GM12878 (cell line): ENCODE data around the gene SLC39A11. TPM values are rescaled to one million over a fixed set of nuclear protein-coding genes. Genes with fewer than 3 reads are reported as not detected.
"Not testable (repeated sequence)": the region's sequence is repeated elsewhere in the genome, so short reads cannot be mapped to it uniquely, and the experiment has no call there.

Experiments
- ATAC-seq: fragments of 200-7000 bp; cut with Tn5 transposase; 3 replicates; pipeline ENCODE4 v1.9.1; 2020; ENCODE audit warnings: mild to moderate bottlenecking, moderate library complexity
- BruUV-seq: library from RNA; stranded (reverse); fragments of 400-500 nt; replicated peaks from 2 replicates; lab custom pipeline; 2021; lab: Mats Ljungman, UMichigan
- CTCF ChIA-PET: fragments of 300-600 bp; sonication (Branson Sonifier 250); formaldehyde crosslinking; extraction: SDS; loops from one replicate; lab custom pipeline; 2021; ENCODE audit warnings: inconsistent platforms; lab: Yijun Ruan, JAX
- POLR2A ChIA-PET: fragments of 350-600 bp; formaldehyde crosslinking; extraction: SDS; loops from one replicate; lab custom pipeline; 2021; ENCODE audit warnings: inconsistent platforms; lab: Charles Lee
- RAD21 ChIA-PET: fragments of 300-600 bp; sonication (Branson Sonifier 250); formaldehyde crosslinking; loops from one replicate; lab custom pipeline; 2023; ENCODE audit warnings: antibody characterized with exemption; ENCODE audit not compliant: unreplicated experiment; lab: Charles Lee
- SMC1A ChIA-PET: fragments of 300-600 bp; sonication (Branson Sonifier 250); formaldehyde crosslinking; loops from one replicate; lab custom pipeline; 2023; ENCODE audit not compliant: unreplicated experiment, uncharacterized antibody; lab: Charles Lee
- DNase-seq: peaks from one replicate; pipeline ENCODE4 v3.0.0-alpha.2; 2011; ENCODE audit warnings: low read depth, low spot score
- FAIRE-seq: peaks from 3 replicates; lab custom pipeline; 2011; peaks lifted over from hg19 to GRCh38; lab: Jason Lieb, UNC
- H2AFZ ChIP-seq: 2 replicates; pipeline ENCODE4 v1.6.0; 2011; ENCODE audit warnings: low read depth, low read length, control low read depth; ENCODE audit not compliant: control insufficient read depth
- H3K27ac ChIP-seq: 2 replicates; pipeline ENCODE4 v1.5.1; 2011; ENCODE audit warnings: control low read depth; ENCODE audit not compliant: control insufficient read depth, insufficient read depth
- H3K27me3 ChIP-seq, 2 experiments: replicated peaks in 1 of 2; 2 replicates each; pipeline versions ENCODE4 v1.6.0 to v1.6.1; 2011; ENCODE audit warnings: low read length in 1 of 2; ENCODE audit not compliant: control insufficient read depth in 2 of 2, insufficient read depth in 2 of 2
- H3K36me3 ChIP-seq, 2 experiments: 2 replicates each; pipeline ENCODE4 v1.5.1; 2011; ENCODE audit warnings: low read length in 1 of 2; ENCODE audit not compliant: control insufficient read depth in 2 of 2, insufficient read depth in 2 of 2
- H3K4me1 ChIP-seq: 2 replicates; pipeline ENCODE4 v1.6.1; 2011; ENCODE audit warnings: mild to moderate bottlenecking, low read length, moderate library complexity, mixed read lengths; ENCODE audit not compliant: control insufficient read depth, insufficient read depth
- H3K4me2 ChIP-seq: 2 replicates; pipeline ENCODE4 v1.6.0; 2011; ENCODE audit warnings: control low read depth; ENCODE audit not compliant: control insufficient read depth, insufficient read depth
- H3K4me3 ChIP-seq: fragments of 200-600 bp; sonication (generic); 2 replicates; pipeline ENCODE4 v1.5.1; 2016
- H3K79me2 ChIP-seq: 2 replicates; pipeline ENCODE4 v1.6.0; 2011; ENCODE audit warnings: low read length; ENCODE audit not compliant: control insufficient read depth, insufficient read depth
- H3K9ac ChIP-seq: 2 replicates; pipeline ENCODE4 v1.8.0; 2011; ENCODE audit warnings: low read length, control low read depth, mixed read lengths; ENCODE audit not compliant: control insufficient read depth, insufficient read depth
- H3K9me3 ChIP-seq: replicated peaks from 3 replicates; pipeline ENCODE4 v1.5.1; 2011; ENCODE audit warnings: mild to moderate bottlenecking, low read length; ENCODE audit not compliant: control insufficient read depth, insufficient read depth
- H4K20me1 ChIP-seq: 2 replicates; pipeline ENCODE4 v1.6.0; 2011; ENCODE audit not compliant: control insufficient read depth, insufficient read depth
- CBFB ChIP-seq: IDR thresholded peaks from 2 replicates; pipeline ENCODE4 v1.6.1; 2016; ENCODE audit warnings: antibody characterized with exemption, low read depth
- CHD2 ChIP-seq: IDR thresholded peaks from 2 replicates; pipeline ENCODE4 v1.6.1; 2011; ENCODE audit warnings: low read depth, low read length, improper control_type of control experiment, borderline replicate concordance
- PBX3 ChIP-seq: IDR thresholded peaks from 2 replicates; pipeline ENCODE4 v1.6.1; 2011; ENCODE audit warnings: mild to moderate bottlenecking, low read depth, low read length, moderate library complexity; ENCODE audit not compliant: insufficient replicate concordance
- WGBS: methylation state at CpG from one replicate; pipeline ENCODE4 v1.1.6; 2016; ENCODE audit warnings: low lambda C conversion rate; ENCODE audit not compliant: insufficient replicate concordance, insufficient coverage; ENCODE audit errors: missing lambda C conversion rate; 5-methylcytosine and 5-hydroxymethylcytosine counted together
- in situ Hi-C: fragments of 300-500 bp; cut with MboI; formaldehyde crosslinking; loops from 9 replicates; pipeline ENCODE4 v1.14.3; 2018; ENCODE audit warnings: mixed read lengths
- intact Hi-C: fragments of 100-400 bp; cut with micrococcal nuclease; formaldehyde crosslinking; loops from one replicate; pipeline ENCODE4 v1.14.2; 2022; ENCODE audit not compliant: unreplicated experiment
- polyA plus RNA-seq, 11 experiments: library from polyadenylated mRNA; depleted of rRNA in 4 of 11; unstranded in 6 of 11; stranded (reverse) in 5 of 11; fragments of >200 nt; fragmentation: Nextera tagmentation in 4 of 11; fragmentation: Illumina TruSeq in 1 of 11; extraction: Ambion mirVana in 4 of 11; extraction: Trizol in 1 of 11; gene quantifications; 1 replicate in 1 of 11; 2 replicates in 10 of 11; pipeline versions ENCODE4 v1.2.1 to v1.2.3, GENCODE V29; 2011 to 2016; ENCODE audit warnings: inconsistent platforms in 2 of 11, missing spikeins in 2 of 11, low read depth in 1 of 11
- total RNA-seq, 4 experiments: library from RNA; depleted of rRNA in 3 of 4; stranded (reverse); fragments of >200 nt in 3 of 4; fragmentation: Illumina TruSeq in 1 of 4; extraction: Trizol in 1 of 4; gene quantifications; 2 replicates each; pipeline versions ENCODE4 v1.2.1 to v1.2.3, GENCODE V29; 2013 to 2021

SLC39A11 gene
- total and polyA plus RNA-seq, 10 of the 15 experiments (the other 5 are each of a cell fraction or from before 2014, with no cell fraction given): 8.6 to 23.8 (median 14.0) TPM

- no peak for TF ChIP-seq PBX3
- no peak for TF ChIP-seq CBFB
- TF ChIP-seq CHD2: no peak
These were observed 267.3 kb downstream of the SLC39A11 start (continued) for GRCh38 chr17:72825218-72825617.

GRCh38 chr17:72824267-72824666 is 268.2 kb downstream of the SLC39A11 start:
- FAIRE-seq, SMC1A ChIA-PET, intact Hi-C loops, ATAC-seq, H3K27me3 ChIP-seq, H3K27ac ChIP-seq, H3K79me2 ChIP-seq, in situ Hi-C loops, H4K20me1 ChIP-seq, CTCF ChIA-PET, POLR2A ChIA-PET, H3K4me1 ChIP-seq, H2AFZ ChIP-seq, DNase-seq, RAD21 ChIA-PET, H3K36me3 ChIP-seq, H3K4me3 ChIP-seq, H3K9ac ChIP-seq, BruUV-seq, H3K4me2 ChIP-seq: not testable (repeated sequence)
- WGBS: 100% methylated on average over 4 of the region's 4 CpGs
- H3K9me3 ChIP-seq: peaks cover 18% of the 10 kb centered on the region; the same call in 2 of the 3 replicates
